K562 (cell line): ENCODE results near the gene DSTYK. TPM values are rescaled to one million over a fixed set of nuclear protein-coding genes. Genes with fewer than 3 reads are reported as not detected.
A peak's percentile ranks its signal among the peaks of the same experiment; 100 is the strongest.

Experiments
- BCL6 ChIP-seq: fragments of 250-450 bp; sonication (Bioruptor Pico); IDR thresholded peaks from 2 replicates; pipeline ENCODE4 v1.4.0; 2020
- CHD4 ChIP-seq: fragments of 200-600 bp; sonication (generic); IDR thresholded peaks from 3 replicates; pipeline ENCODE4 v1.6.1; 2012; ENCODE audit warnings: low read depth, mild to moderate bottlenecking, mixed read lengths, low read length, inconsistent platforms; ENCODE audit not compliant: insufficient read depth, insufficient replicate concordance, poor library complexity, severe bottlenecking
- CTCFL ChIP-seq: IDR thresholded peaks from 2 replicates; pipeline ENCODE4 v1.6.1; 2011; ENCODE audit warnings: borderline replicate concordance, low read depth, mild to moderate bottlenecking, moderate library complexity, low read length; ENCODE audit not compliant: insufficient read depth, poor library complexity, severe bottlenecking
- ETV6 ChIP-seq, 3 experiments: fragments of 150-350 bp in 1 of 3; sonication (generic) in 1 of 3; formaldehyde crosslinking in 1 of 3; IDR thresholded peaks; 2 replicates each; pipeline versions ENCODE4 v1.6.1 to v1.8.0; 2014 to 2022; ENCODE audit warnings: borderline replicate concordance in 2 of 3, low read depth in 2 of 3, antibody characterized with exemption in 1 of 3, low read length in 1 of 3, mild to moderate bottlenecking in 1 of 3, missing genetic modification reagents in 1 of 3
- GABPB1 ChIP-seq: sonication (generic); formaldehyde crosslinking; IDR thresholded peaks from 2 replicates; pipeline ENCODE4 v1.8.0; 2022; ENCODE audit warnings: mild to moderate bottlenecking, missing genetic modification reagents
- HDAC2 ChIP-seq: fragments of 450-650 bp; IDR thresholded peaks from 2 replicates; pipeline ENCODE4 v1.6.1; 2016; ENCODE audit warnings: mild to moderate bottlenecking
- JUNB ChIP-seq: fragments of 450-650 bp; formaldehyde crosslinking; conservative IDR thresholded peaks from 2 replicates; pipeline ENCODE4 v1.4.0; 2020; ENCODE audit warnings: mild to moderate bottlenecking
- NCOA1 ChIP-seq: fragments of 450-650 bp; IDR thresholded peaks from 2 replicates; pipeline ENCODE4 v1.6.1; 2016; ENCODE audit warnings: low read depth
- SMARCC2 ChIP-seq: fragments of 450-650 bp; IDR thresholded peaks from 2 replicates; pipeline ENCODE4 v1.6.1; 2017; ENCODE audit warnings: antibody characterized with exemption, moderate library complexity, mild to moderate bottlenecking, low read depth
- SRSF9 ChIP-seq: fragments of 200-400 bp; formaldehyde crosslinking; IDR thresholded peaks from 2 replicates; pipeline ENCODE4 v1.6.1; 2017; ENCODE audit warnings: low read depth, low read length, borderline replicate concordance
- STAT5A ChIP-seq: IDR thresholded peaks from 2 replicates; pipeline ENCODE4 v1.6.1; 2012; ENCODE audit warnings: low read length, inconsistent platforms, borderline replicate concordance
- TFAP4 ChIP-seq: sonication (generic); formaldehyde crosslinking; IDR thresholded peaks from 2 replicates; pipeline ENCODE4 v1.8.0; 2022; ENCODE audit warnings: missing genetic modification reagents, mild to moderate bottlenecking, moderate library complexity, borderline replicate concordance
- ZBTB7A ChIP-seq: IDR thresholded peaks from 2 replicates; pipeline ENCODE4 v1.6.1; 2011; ENCODE audit warnings: low read depth, mild to moderate bottlenecking, low read length, moderate library complexity, borderline replicate concordance; ENCODE audit not compliant: control insufficient read depth
- ZNF277 ChIP-seq: fragments of 250-450 bp; sonication (Bioruptor Pico); IDR thresholded peaks from 2 replicates; pipeline ENCODE4 v1.8.0; 2022; ENCODE audit warnings: inconsistent platforms, mild to moderate bottlenecking, moderate library complexity, borderline replicate concordance
- ZNF668 ChIP-seq: fragments of 250-450 bp; sonication (Bioruptor Pico); IDR thresholded peaks from 2 replicates; pipeline ENCODE4 v1.8.0; 2022; ENCODE audit warnings: mild to moderate bottlenecking, inconsistent platforms
- ZNF830 ChIP-seq: fragments of 250-450 bp; sonication (Bioruptor Pico); IDR thresholded peaks from 2 replicates; pipeline ENCODE4 v1.5.0; 2021; ENCODE audit warnings: mild to moderate bottlenecking
- polyA plus RNA-seq, 8 experiments: library from polyadenylated mRNA; depleted of rRNA in 4 of 8; stranded (reverse) in 5 of 8; unstranded in 3 of 8; fragments of >200 nt; fragmentation: Nextera tagmentation in 2 of 8; fragmentation: Illumina TruSeq in 1 of 8; extraction: Ambion mirVana in 2 of 8; extraction: Trizol in 1 of 8; gene quantifications; 2 replicates each; pipeline versions ENCODE4 v1.2.1 to v1.2.3, GENCODE V29; 2011 to 2014; ENCODE audit warnings: inconsistent platforms in 1 of 8, missing spikeins in 1 of 8
- total RNA-seq, 7 experiments: library from RNA; depleted of rRNA in 6 of 7; stranded (reverse); fragments of >200 nt in 6 of 7; fragmentation: Illumina TruSeq in 2 of 7; extraction: Trizol in 2 of 7; gene quantifications; 2 replicates each; pipeline versions ENCODE4 v1.2.1 to v1.2.3, GENCODE V29; 2011 to 2021; ENCODE audit warnings: low replicate concordance in 1 of 7
- TF ChIP-seq, protein P1 (sequence below), 2 experiments: fragments of 450-650 bp in 1 of 2; sonication (generic) in 1 of 2; formaldehyde crosslinking in 1 of 2; IDR thresholded peaks in 1 of 2; conservative IDR thresholded peaks in 1 of 2; 2 replicates each; pipeline versions ENCODE4 v1.6.1 to v1.8.1; 2016 to 2023; ENCODE audit warnings: mild to moderate bottlenecking in 2 of 2, moderate library complexity in 2 of 2, inconsistent platforms in 1 of 2, missing genetic modification reagents in 1 of 2
- TF ChIP-seq, protein P2 (sequence below): fragments of 450-650 bp; IDR thresholded peaks from 2 replicates; pipeline ENCODE4 v1.6.1; 2016; ENCODE audit warnings: antibody characterized with exemption

DSTYK gene
- total and polyA plus RNA-seq, 9 of the 15 experiments (the other 6 are each of a cell fraction or from before 2014, with no cell fraction given) = 4.2 to 7.1 (median 6.2) TPM

DNA sequence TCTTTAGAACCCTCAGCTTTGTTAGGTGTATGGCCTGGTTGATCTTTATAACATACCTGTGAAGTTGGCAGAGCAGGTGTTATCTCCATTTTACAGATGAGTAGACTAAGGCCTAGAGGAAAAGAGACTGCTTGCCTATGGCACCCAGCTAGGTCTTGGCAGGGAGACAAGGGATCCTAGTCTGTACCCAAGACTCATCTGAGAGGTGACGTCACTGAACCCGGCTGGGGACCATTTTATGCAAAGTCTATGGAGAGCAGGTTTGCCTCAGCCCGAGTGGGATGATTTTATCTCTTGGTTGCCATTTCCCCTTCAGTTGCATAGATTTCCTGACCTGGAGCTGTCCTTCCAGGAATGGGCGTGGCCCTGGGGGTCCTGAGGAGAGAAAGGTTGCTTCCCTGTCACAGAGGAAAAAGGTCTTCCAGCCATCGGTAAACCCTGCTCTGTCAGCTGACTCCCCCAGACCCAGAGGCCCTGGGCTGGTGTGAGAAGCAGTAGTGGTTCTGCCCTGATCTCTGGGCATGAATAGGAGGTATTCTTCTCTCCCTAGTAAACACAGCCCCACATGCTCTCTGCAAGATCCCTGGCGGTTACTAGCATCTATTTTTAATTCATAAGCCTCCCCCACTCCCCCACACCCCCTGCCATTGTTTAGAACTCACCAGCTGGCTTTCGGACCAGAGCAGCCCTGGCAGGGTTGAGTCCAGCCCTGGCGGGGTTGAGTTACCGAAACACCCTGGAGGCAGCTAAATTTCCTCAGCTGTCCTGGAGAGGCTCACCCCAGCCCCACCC is 35.8 kb upstream of the DSTYK start (continued):
- no peak for TF ChIP-seq ZBTB7A
- TF ChIP-seq JUNB (CRISPR knock-in tag) = 0 out of 2 replicates have a peak, but pooled peaks have one; percentile 37
- peak; percentile 12 for TF ChIP-seq CHD4
- TF ChIP-seq SRSF9 = no peak
- TF ChIP-seq NCOA1 = no peak
- TF ChIP-seq GABPB1 (CRISPR knock-in tag) = no peak
- no peak for TF ChIP-seq SMARCC2
- TF ChIP-seq TFAP4 (CRISPR knock-in tag) = 0 out of 2 replicates have a peak, but pooled peaks have one; percentile 25
- no peak for TF ChIP-seq STAT5A
- TF ChIP-seq BCL6 (CRISPR knock-in tag) = no peak
- TF ChIP-seq ETV6 (IDR thresholded peaks at IDR 0.05; ENCODE audit: borderline replicate concordance in 1 of 2, low read depth in 2 of 2, low read length in 1 of 2) = no peak
- TF ChIP-seq ETV6 (CRISPR knock-in tag; IDR thresholded peaks at IDR 0.05; ENCODE audit: borderline replicate concordance) = no peak
- no peak for TF ChIP-seq ZNF277
- TF ChIP-seq HDAC2 = peak; percentile 33; the same call in 1 of the 2 replicates
- no peak for TF ChIP-seq ZNF668 (CRISPR knock-in tag)
- TF ChIP-seq ZNF830 (CRISPR knock-in tag) = no peak
- TF ChIP-seq, protein P1, sequence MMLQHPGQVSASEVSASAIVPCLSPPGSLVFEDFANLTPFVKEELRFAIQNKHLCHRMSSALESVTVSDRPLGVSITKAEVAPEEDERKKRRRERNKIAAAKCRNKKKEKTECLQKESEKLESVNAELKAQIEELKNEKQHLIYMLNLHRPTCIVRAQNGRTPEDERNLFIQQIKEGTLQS (IDR thresholded peaks at IDR 0.05) = peak; percentile 91
- TF ChIP-seq, protein P1 (CRISPR knock-in tag; conservative IDR thresholded peaks at IDR 0.05) = no peak
- TF ChIP-seq, protein P2, sequence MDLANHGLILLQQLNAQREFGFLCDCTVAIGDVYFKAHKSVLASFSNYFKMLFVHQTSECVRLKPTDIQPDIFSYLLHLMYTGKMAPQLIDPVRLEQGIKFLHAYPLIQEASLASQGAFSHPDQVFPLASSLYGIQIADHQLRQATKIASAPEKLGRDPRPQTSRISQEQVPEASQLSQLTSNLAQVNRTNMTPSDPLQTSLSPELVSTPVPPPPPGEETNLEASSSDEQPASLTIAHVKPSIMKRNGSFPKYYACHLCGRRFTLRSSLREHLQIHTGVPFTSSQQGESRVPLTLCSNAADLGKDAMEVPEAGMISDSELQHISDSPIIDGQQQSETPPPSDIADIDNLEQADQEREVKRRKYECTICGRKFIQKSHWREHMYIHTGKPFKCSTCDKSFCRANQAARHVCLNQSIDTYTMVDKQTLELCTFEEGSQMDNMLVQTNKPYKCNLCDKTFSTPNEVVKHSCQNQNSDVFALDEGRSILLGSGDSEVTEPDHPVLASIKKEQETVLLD = no peak
- no peak for TF ChIP-seq CTCFL
